DMS 273 treated with DMSO at 0.1 percent for 48 hours (cell line): ENCODE data around the gene NTRK1.

Source experiments
- DNase-seq: peaks from one replicate; lab custom pipeline; 2025; lab: John Stamatoyannopoulos, UW

NTRK1 gene

DNA sequence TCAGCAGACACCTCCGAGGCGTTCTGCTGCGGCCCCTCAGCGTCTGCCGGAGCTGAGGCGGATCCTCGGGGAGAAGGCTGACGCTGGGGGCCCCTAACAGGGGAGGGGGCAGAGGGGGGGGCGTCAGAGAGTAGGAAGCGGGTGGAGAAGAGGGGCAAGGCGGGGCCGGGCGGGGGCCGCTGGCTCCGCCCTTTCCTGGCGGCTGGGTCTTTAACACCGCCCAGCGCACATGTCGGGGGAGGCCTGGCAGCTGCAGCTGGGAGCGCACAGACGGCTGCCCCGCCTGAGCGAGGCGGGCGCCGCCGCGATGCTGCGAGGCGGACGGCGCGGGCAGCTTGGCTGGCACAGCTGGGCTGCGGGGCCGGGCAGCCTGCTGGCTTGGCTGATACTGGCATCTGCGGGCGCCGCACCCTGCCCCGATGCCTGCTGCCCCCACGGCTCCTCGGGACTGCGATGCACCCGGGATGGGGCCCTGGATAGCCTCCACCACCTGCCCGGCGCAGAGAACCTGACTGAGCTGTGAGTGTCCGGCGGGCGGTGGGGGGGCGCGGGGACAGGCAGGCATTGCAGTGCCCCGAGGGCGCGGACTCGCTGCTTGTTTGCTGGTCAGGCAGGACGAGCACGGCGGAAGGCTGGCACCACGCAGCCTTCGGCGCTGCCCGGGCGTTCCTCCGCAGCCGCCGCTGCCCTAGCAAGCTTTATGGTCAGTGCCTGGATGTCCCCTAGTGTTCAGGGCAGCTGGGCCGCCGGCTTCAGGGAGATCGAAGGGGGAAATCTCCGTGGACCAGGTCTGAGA is at the start of gene NTRK1:
TSS of gene NTRK1 (plus strand) at position 238 of the 796 bp plus-strand sequence. CDS start at position 308, 70 bp downstream.
- peak; percentile 71 for DNase-seq

- no peak for DNase-seq
Measured at GRCh38 chr1:156811168-156811567, 49.5 kb upstream of the NTRK1 start.

DNA sequence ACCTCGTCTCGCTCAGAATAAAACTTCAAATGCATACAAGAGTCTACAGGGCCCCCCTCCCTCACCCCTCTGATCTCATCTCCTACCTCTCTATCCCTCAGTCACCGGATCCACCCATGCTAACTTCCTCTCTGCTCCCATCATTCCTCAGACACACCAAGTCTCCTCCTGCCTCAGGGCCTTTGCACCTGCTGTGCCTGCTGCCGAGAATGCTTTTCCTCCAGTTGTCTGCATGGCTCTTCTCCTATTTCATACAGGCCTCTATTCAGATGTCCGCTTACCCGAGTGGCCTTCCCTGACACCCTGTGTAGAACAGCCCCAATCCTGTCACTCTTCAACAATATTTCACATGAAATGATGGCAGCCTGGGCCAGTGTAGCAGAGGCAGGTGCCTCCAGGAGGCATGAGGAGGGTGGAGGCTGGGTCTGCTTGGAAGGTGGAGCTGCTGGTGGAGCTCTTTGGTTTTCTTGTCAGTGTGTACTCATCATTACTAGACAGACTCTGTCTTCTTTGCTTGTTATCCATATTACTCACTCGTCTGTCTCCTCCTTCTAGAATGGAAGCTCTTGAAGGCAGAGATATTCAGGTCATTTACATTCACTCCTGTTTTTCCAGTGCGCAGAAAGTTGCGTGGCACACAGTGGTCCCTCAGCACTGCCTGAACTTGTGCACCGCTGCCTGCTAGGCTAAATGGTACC is 48.2 kb upstream of the NTRK1 start:
- no peak for DNase-seq

GRCh38 chr1:156813298-156813697 is 47.4 kb upstream of the NTRK1 start:
- DNase-seq, result no peak

GRCh38 chr1:156813750-156814570 is 46.7 kb upstream of the NTRK1 start:
- DNase-seq, result no peak

GRCh38 chr1:156814571-156815260 is 45.9 kb upstream of the NTRK1 start:
- no peak for DNase-seq

DNA sequence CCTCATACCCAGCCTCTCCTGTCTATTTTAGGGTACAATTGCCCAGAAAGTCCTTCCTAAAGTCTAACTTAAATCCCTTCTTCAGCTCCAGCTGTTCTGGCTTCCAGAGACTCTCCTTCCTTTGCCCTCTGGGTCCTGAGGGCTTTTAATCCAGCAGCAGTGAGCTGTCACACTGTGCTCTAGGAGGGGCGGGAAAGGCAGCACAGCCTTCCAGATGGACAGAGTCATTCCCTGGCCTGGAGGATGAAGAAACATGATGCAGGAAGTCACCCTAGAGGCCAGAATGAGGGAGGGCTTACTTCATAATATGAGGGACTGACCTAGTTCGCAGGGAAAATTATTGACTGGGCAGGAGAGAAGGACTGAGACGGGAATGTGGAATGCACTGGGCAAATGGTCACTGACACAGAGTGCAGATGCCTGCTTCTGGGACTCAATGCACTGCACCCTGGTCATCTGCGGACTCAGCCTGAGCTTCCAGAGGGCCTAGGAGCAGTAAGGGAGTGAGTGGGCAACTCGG is 45.3 kb upstream of the NTRK1 start:
- no peak for DNase-seq

- no peak for DNase-seq
Measured at GRCh38 chr1:156815961-156816422, 44.7 kb upstream of the NTRK1 start.

DNA sequence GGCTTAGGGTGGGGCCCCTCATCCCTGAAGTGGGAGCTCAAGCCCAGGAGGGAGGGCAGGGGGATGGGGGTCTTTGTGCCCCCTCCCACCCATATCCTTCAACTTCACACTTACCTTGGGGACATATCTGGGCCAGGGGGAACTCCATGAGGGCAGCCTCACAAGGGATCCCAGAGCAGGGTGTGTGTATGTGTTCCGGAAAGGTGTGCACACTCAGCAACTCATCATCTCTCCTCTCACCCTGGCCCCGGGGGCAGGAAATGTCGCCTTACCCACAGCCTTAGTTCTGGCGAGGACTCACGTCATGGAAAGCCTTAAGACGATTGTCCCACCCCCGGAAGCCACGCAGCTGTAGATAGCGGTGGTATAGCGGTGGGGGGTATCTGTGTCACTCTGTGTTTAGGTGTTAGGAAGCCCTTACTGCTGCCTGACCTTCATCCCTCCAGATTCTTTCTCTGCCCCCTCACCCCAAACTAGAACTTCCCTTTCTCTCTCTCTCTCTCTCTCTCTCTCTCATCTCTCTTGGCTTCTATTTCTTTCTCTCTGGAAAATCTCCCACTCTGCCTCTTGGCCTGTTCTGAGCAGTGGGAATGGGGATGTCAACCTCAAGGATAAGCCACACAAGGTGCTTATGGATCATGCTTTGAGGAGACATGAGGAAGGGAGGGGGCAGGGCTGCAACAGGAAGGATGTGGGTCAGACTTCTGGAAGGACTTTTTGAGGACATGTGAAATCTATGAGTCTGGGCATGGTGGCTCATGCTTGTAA is 43.9 kb upstream of the NTRK1 start, which contains the start of gene SH2D2A:
TSS of gene SH2D2A (minus strand) at position 288 of the 768 bp plus-strand sequence. CDS start at position 148, 140 bp downstream.
- DNase-seq, result no peak

- DNase-seq, result no peak
Measured at GRCh38 chr1:156821801-156822200, 38.9 kb upstream of the NTRK1 start.

- no peak for DNase-seq
Measured at GRCh38 chr1:156822680-156823079, 38.0 kb upstream of the NTRK1 start.

DNA sequence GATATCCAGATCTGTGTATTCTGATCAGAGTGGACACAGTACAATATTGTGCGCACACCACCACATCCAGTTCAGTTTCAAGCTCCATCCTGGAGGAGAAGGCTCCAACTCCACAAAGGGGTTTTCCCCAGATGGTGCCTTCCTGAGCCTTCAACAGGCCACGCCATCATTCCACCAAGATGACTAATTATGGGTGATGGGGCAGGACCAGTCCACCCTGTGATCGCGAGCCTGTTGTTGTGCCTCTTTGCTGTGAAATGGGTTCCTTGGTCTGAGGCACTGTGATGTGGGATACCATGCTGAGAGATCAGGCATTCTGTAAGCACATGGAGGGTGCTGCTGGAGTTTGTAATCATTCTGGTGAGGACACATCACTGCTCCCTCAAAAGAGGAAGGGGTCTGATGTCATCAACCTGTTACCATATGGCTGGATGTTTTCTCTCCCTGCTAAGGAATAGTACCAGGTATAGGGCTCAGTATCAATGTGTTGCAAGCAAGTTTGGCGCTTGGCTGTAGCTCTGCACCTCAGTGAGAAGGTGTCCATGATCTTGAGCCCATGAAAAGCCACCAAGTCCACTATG is 37.4 kb upstream of the NTRK1 start:
- DNase-seq, result no peak

DNA sequence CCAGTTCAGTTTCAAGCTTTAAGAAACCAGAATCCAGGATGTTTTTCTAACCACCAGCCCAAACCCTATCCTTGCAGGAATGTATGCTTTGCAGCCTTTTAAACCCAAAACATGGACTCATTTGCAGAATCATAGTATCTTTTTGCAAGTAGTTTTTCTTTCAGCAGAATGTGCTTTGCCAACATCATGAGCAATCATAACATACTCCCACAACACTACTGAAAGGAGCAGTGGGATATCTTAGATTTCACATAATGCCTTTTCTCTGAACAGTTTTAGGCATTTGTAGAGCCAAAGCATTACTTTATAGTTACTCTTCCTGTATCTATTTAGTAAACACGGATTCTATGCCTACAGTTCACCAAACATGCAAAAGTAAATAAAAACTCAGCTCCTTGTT is 34.0 kb upstream of the NTRK1 start:
- DNase-seq, result no peak

- DNase-seq, result no peak
Measured at GRCh38 chr1:156828400-156829124, 32.1 kb upstream of the NTRK1 start.

DNA sequence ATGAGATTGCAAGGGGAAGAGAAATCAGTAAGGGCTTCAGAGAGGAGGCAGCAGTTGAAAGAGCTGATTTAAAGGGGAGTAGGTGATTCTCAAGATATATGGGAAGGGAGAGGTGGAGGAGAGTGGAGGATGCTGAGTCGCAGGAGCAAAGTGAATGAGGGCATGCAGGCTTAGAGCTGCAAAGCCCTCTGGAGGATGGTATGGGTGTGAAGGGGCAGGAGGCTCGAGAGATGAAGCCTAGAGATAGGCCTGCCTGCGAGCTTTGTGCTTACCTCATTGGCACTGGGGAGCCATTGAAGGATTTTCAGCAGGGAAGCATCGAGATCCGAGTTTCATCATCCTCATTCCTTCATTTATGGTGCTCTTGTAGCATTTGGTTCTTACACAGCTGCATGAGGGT is 28.2 kb upstream of the NTRK1 start:
- DNase-seq, result no peak

- no peak for DNase-seq
Measured at GRCh38 chr1:156833603-156834002, 27.1 kb upstream of the NTRK1 start.

DNA sequence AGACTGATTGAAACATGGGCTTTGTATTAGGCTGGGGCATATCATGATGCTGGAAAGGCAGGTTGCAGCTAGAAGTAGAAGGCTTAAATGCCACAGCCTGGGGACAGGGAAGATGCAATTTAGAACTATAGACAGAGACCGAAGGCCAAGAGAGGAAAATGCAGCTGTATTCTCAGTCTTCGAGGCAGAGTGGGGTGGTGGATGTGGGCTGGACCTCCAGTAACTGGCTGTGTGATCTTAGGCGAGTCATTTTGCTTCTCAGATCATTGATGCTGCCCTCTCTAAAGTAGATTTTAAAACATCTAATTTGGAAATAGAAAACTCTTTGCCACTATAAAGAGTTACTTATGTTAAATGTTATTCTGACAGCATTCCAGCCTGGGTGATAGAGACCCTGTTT is 26.3 kb upstream of the NTRK1 start:
- DNase-seq, result no peak

- no peak for DNase-seq
Measured at GRCh38 chr1:156836041-156836654, 24.5 kb upstream of the NTRK1 start.

- DNase-seq, result no peak
Measured at GRCh38 chr1:156836892-156837291, 23.8 kb upstream of the NTRK1 start.
